CD4-positive, alpha-beta T cell treated with Interleukin-1 beta for 1 hour (primary cell): ENCODE results near the gene NISCH.
A peak's percentile ranks its signal among the peaks of the same experiment; 100 is the strongest.

Source experiments
- DNase-seq, 2 donors: peaks; one replicate each; pipeline ENCODE4 v3.0.0-alpha.2; 2020 to 2022

NISCH gene

DNA sequence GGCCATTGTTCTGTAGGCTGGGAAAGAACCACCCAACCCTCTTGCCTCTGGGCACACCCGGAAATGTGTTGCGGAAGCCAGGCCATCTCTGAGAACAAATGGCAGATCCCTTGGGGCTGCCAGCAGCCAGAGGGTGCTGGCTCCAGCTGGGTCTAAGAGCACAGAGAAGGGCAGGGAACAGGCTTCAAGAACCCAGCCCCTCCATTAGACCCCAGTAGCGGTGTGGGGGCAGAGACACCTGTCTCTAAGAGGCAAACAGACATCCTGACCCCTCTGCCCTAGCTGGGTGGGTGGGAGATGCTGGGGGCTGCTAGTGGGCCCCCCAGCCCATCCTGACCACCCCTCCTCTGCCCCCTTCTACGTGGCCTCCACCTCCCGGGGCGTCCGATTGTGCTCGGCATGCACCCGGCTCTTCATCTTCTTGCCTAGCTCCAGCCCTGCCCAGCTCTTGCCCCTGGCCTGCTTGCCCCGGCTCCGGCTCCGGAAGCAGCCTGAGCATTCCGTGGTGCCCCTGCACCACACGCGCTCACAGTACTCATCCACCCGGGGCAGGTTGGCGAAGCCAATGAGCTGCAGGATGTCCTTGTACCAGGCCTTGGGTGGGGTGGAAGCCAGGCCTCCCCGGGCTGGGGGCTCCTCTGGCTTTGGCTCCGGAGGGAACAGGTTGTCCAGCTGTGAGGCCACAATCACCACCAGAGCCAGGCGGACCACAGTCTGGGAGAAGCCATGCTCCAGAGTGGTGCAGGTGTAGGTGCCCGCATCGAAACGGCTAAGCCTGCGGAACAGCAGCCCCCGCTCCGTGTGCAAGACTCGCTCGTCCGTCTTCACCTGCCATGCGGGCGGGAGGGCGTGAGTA is 19.9 kb upstream of the NISCH start:
- no peak for DNase-seq

DNA sequence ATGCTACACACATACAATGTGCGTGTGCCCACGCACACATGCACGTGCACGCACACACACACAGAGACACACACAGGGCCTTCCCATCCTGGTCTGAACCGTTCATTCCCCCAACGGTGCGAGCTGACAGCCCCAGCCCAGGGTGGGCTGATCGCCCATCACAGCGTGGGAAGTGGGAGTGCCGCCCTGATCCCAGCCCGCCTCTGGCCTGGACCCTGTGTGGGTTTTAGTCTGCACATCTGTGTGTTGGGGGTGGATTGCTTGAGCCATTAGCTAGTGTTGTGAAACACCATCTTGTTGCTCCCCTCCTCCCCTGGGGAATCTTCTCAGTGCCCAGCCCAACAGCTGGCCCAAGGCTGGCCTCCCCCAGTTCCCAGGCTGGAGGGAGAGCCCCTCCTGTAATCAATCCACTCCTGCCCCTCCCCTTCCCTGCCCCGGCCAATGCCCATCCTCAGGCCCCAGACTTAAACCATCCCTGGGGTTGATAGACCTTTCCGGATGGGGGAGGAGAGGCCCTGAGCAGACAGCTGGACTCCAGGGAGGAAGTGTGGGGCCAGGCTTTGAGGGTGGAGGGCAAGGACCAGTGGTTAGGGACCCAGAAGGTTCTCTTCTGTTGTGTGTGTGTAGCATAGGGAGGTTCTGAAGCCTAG is 18.8 kb upstream of the NISCH start:
- DNase-seq: no peak

DNA sequence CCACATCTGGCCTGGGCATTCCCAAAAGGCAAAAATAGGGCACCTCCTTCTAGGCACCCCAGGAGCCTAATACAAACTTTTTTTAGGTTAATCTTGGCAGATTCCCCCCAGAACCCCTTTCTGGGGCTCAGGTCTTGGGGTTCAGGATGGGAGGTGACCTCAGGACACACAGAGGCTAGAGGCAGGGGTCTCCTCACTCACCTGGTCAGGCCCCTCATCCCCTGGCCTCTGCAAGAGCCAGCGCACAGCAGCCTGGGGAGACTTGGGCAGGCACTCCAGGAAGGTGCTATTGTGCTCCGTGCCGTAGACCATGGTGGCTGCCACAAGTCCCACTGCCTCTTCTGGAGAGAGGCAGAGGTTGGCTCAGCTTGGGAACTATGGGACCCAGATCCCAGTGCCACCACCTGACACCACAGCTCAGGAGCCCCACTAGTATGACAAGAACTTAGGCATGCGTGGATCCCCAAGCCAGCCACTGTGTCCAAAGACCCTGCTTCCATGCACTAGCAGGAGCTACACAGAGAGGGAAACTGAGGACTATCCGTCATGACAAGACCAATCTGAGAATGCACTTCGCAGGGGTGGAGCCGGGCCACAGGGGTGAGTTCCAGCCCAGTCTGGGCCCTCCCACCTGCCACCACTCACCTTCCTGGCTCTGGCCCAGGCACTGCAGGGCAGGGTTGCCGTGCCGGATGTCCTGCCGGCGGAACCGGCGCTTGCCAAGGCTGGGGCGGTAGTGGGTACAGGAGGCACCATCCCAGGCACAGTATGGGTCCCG is 17.9 kb upstream of the NISCH start:
- no peak for DNase-seq

DNA sequence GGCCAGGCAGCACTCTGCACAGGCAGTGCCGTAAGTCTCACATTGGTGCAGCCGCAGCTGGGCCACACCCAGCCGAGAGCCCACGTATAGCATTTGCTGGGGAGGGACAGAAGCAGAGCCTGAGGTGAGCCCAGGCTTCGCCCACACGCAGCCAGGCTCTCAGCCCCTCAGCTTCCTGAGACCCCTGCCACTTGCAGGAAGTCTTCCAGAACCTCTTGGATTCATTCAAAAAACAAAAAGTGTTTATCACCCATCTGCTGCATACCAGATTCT is 17.4 kb upstream of the NISCH start:
- DNase-seq: no peak

DNA sequence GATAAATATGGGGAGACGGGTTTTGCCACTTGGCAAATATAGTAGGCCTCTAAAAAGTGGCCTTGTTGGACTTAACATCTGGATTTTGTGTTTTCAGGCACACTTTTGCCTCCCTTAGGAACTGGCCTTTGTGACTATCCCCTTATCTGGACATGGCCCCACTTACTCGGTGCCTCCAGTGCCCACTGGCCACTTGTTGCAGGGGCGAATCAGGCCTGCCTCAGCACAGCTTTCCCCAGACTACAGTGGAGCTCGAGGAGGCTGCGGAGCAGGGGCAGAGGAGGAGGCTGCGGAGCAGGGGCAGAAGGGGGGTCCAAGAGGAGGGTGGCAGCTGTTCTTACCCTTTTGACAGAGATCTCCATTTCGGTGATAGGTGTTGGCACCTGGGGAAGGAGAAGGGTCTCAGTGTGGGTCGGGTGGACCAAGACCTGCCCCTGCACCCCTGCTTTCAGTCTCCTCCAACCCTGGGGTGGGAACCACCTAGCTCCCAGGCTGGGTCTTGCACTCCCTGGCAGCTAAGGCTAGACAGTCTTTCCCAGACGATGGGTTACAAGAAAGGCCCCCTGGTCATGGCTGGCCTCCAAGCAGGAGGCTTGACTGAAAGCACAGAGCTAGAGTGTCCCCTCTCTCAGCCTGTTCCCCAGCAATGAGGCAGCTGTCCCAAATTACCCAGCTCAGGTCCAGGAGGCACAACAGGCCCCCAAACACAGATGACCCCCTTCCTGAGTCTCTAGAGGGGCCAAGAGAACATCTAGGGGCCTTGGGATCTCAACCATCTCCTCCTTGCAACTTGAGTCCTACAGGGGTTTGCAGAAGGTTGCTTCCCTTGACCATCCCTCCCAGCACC is 16.6 kb upstream of the NISCH start:
- DNase-seq: no peak

DNA sequence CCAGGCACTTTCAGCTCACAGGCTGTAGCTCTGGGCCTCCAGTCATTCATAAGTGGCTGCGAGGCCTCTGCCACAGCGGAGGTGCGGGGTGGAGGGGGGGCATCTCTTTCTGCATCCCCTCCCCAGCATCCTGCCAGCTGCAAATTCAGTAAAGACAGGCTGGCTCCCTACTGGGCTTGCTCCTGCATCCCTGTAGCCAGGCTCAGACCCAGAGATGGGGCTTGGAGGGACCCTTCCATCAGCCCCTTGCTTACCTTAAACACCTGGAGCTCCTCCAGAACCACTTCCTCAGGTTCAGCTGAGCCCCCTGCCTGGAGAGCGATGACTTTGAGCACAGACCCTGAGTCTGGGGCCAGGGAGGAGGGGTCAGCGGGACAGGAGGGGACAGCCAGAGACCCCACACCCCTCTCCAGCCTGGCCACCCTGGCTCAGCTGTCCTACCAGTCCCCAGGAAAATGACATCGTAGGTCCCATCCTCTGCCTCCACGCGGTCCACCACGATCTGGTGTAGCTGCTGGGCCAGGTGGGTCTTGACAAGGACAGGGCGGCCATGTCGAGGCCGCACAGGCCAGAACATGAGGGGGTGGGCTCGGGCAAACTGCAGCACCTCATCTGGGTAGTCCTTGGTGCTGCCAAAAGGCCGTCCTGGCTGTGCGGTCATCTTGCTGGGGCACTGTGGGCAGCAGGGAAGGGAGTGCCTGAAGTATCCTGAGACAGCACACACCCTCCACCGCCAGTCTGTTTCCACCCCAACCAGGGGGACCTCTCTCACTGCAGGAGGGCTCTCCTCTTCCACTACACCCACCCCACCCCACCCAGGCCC is 15.8 kb upstream of the NISCH start:
- DNase-seq: no peak

DNA sequence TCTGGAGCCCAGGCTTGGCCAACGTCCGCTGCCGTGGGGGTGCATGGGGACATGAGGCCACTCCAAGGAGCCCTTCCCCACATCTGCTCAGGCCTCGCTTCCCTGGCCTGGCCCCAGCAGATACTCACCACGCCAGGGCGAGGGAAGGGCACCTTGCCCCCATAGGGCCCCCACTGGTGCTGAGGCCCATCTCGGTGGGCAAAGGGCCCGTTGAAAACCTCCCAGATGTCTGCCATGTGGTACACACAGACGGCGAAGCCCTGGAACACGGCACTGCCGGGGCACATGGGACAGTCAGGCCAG is 15.2 kb upstream of the NISCH start:
- DNase-seq: no peak

DNA sequence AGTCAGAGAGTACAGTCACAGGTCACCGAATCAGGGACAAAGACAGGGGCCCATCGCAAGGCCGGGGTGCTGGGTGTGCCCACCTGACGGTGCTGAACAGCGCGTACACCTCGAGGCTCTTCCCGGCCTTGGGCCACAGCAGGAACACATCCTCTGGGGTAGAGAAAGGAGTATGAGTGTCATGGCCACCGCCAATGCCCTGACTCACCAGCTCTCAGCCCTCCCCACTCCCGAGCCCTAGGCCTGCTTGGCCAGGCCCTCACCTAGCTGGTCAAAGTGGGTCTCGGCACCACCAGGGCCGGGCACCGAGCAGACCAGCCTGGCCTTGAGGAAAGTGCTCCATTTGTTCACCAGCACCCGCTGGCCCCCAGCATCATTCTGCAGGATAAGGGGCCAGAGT is 14.7 kb upstream of the NISCH start:
- no peak for DNase-seq

DNA sequence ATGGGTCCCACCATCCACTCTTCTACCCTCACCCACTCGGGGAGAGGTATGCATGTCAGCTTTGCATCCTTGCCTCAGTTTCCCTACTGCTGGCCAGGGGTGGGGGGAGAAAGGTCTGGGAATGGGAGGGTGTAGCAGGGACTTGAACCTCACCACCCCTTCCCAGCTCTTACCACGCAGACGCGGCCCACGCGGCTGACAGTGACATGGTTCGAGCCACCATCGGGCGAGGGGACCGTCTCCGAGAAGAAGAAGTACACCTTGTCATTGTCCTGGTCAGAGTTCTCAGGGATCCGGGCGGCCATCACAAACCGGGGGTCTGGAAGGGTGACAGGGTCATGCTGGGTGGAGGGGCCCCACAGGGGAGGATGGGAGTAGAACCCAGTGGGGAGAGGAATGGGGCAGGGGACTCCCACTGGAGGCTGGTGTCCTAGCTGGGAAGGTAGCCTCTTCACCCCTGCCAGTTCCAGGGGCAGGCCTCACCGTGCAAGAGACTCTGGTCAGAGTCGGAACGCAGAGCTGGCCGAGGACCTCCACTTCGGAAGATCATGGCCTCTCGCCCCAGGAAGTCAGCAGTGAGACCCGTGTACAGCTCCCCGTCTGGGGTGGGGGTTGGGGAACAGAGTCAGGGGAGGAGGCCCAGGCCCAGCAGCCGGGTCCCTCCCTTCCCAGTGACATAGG is 14.2 kb upstream of the NISCH start:
- DNase-seq: no peak

DNA sequence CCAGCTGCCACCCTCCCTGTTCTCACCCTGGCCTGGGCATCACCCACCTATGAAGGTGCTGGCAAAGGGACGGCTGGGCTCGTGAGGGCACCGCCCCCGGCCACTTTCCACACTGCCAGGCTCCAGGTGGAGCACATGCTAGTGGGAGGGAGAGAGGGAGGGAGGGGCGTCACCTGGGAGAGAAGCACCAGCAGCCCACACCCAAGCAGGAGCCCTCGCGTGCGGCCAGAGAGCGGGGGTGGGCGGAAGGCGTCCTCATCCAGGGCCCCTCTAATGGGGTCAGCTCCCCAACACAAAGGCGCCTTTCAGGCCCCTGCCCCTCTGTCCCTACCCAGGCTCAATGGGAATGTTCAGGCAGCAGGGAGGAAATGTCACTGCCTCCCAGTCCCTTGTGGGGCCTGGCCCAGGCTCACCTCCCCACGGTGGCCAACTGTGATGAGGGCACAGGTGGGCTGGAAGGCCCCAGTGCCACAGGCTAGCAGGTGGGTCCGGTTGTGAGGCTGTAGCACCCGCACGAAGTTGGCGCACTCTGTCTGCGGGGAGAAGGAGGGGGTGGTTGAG is 13.6 kb upstream of the NISCH start:
- no peak for DNase-seq

DNA sequence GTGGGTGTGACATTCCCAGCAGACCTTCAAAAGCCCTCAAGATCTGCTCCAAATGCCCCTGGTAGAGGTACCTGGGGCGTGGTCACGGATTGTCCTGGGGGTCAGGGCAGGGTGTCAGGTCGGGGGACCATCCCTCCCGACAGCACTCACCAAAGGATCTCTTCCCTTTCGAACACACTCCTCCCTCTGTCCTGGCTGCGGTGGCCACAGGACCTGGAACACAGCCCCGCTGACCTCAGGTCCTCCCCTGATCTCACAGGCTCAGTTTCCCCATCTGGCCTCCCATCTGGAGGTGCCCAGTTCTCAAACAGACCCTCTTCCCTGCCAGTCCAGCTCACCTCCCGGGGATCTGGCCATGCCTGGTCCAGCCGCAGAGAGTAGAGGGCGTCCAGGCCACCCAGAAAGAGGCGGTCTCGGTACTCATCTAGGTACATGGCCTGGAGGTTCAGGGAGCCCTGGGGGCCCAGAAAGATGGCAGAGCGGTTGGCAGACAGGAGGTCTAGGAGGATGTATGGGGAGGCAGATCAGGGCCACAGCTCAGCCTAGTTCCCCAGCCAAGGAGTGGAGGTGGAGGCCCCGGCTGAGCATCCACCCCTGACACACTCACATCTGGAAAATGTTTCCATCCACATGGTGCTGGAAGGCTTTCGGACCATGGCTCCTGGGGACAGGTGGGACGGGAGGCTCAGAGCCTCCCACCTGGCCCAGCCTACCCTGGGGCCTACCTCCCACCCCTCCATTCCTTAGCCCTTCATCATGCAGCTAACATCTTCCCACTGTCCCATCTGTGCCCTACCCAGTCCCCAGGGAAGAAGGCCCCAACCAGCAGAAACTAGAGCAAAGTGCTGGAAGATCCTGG is 12.8 kb upstream of the NISCH start:
- no peak for DNase-seq

DNA sequence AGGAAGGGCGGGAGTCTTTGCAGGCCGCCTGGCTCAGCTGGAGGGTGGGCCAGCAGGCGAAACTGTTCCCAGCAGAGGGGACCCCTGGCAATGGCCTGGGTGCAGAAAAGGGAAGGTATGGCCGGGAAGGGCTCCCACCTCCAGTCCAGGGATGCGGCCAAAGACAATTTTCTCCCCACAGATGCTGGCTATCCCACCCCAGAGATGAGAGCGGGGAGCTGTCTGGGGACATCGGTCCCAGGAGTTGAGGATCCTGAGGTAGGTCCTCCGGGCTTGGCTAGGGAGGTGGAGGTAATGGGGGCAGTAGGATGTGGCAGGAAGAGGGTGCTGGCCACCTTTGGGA is 12.2 kb upstream of the NISCH start:
- no peak for DNase-seq

DNA sequence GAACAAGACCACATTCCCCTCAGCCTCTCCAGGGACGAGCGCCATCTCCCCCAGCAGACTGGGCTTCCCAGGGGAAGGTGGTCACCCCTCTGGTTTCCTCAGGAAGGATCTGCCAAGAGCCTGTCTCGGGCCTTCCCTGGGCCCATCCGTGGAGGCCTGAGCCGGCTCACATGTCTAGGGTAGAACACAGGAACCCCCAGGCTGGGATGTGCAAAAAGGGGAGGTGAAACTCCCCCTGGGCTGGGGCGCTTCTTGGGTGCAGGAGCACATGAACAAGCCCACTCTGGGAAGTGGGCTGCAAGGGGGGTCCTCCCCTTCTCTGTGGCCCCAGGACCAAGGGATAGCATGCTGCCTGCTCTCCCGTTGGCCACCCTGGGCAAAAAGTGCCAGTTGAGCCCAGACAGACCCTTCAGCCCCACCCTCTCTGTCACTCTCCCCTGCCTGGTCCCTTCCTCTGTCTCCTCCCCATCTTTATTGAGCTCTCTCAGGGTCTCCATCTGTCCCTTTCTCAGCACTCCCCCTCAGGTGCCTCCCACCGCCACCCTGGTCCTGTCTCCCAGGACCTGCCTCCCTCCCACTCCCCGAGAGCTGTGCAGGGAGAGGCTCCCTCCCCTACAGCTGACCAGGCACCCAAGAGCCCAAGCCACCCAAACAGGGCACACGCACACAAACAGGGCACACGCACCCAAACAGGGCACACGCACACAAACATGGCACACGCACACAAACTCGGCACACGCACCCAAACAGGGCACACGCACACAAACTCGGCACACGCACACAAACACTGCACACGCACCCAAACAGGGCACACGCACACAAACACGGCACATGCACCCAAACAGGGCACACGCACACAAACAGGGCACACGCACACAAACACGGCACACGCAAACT is 11.4 kb upstream of the NISCH start:
- no peak for DNase-seq

DNA sequence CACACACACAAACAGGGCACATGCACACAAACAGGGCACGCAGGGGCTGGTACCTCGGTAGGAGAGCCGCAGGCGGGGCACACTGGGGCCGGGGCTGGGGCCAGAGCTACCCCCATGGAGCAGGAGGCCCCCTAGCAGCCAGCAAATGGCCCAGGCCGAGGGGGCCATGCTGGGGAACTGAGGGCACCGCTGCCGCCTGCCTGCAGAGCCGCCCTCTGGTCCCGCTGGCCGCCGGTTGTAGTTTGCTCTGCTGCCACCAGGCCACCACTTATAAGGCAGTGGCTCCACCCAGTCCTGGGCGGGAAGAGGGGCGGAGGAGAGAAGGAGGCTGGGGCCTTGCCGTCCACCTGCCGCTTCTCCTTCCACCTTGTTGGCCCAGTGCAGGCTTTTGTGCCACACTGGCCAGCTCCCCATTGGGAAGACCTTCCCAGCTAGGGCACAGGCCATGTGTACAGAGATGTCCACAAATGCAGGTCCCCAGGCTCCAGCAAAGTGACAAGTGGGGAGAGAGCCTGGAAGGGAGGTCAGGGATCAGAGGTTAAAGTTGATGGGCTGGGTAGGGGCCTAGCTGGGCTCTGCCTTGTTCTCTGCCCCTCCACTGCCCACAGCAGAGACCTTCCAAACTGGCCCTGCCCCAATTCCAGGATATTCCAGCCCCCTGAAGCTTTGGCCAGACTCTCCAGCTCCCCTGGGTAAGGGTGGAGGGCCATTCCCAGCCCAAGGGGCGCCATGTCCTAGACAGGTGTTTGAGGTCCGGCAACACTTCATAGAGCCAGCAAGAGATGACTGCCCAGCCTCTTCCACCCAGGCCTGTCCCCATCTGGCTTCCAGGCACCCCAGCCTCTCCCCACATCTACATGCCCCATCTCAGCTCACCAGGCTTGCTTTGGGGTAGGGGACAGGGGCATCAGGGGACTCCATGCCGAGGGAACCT is 10.3 kb upstream of the NISCH start, which contains the start of gene SEMA3G:
Gene SEMA3G (minus strand): TSS at position 244 of the 934 bp plus-strand sequence. CDS start 76 bp downstream, at position 168.
- DNase-seq: peak; percentile 75 to 77

DNA sequence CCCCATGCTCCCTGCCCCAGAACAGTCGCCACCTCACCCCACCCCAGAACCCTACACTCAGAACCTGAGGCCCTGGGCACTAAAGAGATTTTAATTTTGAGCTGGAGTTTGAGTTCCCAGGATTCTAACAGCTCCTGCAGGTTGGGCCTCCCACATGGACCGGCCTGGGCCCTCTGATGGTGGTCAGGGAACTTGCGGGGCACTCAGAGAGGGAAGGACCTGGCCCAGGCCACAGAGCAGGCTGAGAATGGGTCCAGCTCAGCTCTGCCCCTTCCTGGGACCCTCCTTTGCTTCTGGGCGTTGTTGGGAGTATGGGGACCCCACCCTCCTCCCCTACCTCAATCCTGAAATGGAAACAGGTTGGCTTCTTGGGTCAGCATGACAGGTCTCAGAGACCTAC is 9.4 kb upstream of the NISCH start:
- no peak for DNase-seq

DNA sequence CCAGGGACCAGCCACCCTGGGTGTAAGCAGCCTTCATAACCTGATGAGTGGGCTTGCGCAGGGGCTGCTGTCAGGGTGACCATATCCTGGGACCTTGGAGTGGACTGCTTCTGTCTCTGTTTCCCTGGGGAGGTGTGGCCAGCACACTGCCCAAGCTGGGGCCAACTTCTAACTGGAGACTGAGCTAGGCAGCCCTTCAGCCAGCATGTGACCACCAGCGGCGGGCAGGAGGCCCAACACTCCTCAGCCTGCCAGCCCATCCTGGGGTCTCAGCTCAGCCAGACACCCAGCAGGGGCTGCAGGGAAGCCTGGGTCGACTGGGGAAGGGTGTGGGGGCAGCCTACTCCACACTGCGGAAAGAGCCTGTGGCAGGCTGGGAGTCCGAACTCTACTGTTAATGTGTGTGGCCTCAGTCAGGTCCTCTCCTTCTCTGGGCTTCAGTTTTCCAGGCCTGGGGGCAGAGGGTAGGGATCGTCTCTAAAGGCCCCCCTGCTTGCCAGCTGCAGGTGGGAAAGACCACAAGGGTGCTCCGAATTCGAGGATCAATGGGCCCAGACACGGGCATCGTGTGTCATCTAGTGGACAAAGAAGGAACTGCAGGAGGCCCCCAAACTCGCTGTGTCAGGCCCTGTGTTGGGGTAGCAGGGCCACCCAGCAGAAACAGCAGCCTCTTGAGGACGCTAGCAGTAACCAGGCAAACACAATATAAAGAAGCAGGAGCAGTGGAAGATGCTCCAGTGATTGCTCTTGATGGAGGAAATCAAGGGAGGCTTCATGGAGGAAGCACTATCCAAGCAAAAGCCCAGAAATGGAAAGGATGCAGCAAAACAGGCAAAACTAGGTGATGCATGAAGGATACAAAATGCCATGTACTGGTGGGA is 8.5 kb upstream of the NISCH start:
- peak; percentile 72 to 80 for DNase-seq
